ENCODE results near the gene ATIC.

Gene ATIC

DNA sequence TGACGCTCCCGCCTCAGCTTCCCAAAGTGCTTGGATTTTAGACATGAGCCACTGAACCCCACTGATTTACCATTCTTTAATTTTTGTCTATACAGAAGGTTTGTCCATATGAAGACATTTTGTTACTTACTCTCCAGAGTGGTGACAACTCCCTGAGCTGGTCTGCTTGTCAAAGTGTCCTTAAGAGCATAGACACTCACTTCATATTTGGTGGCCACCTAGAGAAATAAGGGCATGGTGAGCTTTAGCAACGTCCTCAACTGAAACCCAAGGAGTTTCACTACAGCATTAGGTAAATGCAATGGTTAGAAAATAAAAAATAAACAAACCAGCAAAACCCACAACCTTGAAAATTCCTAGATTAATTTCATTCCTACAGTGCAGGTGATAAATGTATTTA, 66.2 kb downstream of the ATIC start:
- DNase-seq: no peak

DNA sequence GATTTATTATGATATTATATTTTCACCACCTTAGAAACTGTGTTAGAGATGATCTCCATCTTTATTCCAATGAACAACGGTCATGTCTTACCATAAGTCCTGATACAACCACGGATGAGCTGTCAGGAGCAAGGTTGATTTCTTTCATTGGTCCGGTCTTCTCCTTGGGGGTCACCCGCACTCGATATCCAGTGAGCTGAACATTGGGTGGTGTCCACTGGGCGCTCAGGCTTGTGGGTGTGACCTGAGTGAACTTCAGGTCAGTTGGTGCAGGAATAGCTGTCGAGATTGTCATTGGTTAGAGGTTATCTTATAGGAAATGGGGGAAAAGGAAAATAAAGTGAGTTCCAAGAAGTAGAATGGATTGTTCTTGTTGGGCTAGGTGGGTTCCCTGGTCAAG, 67.2 kb downstream of the ATIC start:
- DNase-seq: no peak

DNA sequence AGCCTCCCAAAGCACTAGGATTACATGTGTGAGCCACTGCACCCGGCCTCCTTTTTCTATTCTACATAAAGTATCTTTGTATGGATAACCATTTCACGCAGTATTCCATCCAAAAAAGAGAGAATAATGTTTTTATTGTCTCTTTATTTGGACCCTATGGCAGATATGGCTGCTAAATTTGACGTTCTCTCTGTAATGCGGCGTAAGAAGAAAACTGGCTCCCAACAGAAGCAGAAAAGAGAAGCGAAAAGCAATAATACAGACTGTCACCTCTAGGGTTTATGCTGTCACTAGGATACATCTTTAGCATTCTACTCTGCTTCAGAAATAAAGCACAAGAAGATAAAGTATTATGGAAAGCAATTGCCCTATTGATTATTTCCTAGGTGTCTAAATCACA, 68.1 kb downstream of the ATIC start:
- no peak for DNase-seq

- no peak for DNase-seq
Observed at GRCh38 chr2:215380699-215381098, 68.8 kb downstream of the ATIC start.

GRCh38 chr2:215382011-215382410, 70.2 kb downstream of the ATIC start:
- DNase-seq: no peak

DNA sequence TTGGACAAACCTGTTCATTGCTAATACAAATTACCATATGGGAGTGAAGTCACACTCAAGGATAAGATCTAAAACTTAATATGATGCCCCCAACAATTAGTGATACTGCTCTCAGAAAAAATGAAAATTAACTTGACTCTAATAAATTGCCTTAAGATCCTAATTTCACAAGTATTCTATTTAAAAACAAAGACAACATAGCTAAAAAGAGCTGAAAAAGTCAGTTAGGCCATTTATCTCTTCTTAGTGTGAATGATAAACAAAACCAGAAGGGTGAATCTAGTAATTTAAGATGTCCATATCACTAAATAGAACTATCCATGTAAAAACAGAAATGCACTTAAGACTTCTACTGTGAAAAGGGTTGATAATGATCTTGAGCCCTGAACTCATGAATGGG, 70.6 kb downstream of the ATIC start:
- DNase-seq: no peak

GRCh38 chr2:215383652-215384279, 71.9 kb downstream of the ATIC start:
- DNase-seq: no peak

DNA sequence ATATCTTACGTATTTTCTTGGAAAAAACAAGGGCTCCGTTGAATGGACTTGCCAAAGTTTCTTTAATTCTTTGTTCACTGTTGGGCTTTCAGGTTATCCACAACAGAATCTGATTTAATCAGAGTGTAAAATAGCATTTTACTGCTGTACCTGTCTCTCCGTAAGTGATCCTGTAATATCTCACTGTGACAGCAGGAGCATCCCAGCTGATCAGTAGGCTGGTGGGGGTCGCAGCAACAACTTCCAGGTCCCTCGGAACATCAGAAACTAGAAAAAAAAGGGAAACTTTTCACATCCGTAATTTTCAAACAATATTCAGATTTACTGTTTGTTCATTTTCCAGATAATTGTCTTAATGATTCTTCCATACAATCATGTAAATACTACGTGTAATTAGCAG, 72.9 kb downstream of the ATIC start:
- DNase-seq: no peak

- no peak for DNase-seq
Observed at GRCh38 chr2:215386566-215386965, 74.7 kb downstream of the ATIC start.

DNA sequence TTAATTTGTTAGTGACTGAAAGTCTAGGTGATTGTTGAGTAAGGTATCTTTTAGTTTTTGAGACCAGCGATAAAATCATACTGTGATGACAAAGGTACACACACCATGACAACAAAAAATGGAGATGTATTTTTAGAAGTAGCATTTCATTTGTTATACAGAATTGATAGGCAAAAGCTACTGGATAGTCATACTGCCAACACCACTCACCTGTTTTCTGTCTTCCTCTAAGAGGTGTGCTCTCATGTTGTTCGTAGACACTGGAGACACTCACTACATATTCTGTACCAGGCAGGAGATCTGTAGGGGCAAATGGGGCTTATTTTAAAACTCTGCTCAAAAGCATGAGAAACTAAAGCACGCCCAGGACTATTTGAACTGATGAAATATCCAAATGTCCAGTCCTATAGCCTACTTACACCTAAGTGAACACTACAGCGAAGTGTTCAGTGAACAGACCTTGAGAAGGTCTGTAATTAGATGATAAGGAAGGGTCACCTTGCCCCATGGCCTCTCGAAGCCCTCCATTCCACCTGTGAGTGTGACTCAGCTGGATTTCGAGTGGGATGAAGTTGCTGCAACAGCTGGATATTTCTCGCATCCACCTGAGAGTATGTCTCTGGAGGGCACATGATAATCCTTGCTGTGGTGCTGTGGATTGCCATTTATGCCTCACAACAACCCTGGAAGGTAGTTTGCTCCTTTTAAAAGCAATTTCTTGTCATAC, 76.3 kb downstream of the ATIC start:
- DNase-seq: no peak

GRCh38 chr2:215390550-215390913, 78.7 kb downstream of the ATIC start:
- DNase-seq: no peak

GRCh38 chr2:215391531-215391930, 79.7 kb downstream of the ATIC start:
- no peak for DNase-seq

DNA sequence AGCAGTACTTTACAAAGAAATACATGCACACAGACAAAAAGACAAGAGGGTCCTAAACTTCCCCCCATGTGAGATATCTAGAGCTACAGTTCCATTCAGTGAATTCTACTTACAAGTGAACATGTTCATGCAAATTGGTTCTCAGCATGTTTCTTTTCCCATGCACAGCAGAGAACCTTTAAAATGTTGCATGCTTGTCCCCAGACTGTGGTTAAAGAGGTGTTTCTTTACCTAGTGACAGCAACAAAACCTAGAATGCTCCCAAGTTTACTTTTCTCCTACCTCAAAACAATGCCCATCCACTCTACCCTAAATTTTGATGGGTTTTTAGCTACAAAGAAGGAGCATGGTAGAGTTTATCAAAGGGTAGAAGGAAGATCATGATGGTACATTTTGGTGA, 80.3 kb downstream of the ATIC start:
- DNase-seq: no peak

DNA sequence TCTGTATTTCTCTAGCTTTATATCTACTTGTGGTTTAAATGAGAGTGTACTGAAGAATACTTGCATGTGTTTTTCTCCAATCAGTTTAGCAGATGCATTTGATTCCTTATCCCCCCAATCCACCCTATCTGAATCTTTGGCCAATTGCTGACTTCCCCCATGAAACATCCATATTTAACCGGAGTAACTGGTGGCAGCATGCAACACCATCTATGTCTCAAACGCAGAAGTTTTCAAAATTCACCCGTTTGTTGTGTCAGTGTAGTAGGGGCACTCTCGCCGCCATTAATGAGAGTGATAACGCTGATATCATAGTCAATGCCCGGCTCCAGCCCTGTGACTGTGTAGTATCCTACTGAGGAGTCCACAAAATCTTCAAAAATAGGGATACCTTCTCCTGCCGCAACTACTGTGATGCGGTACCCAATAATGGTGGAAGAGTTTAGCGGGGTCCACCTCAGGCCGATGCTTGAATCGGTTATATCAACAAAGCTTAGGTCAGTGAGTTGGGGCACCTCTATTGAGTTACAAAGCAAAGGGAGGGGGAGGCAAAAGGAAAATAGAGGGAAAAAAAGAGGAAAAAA, 80.9 kb downstream of the ATIC start:
- no peak for DNase-seq

- no peak for DNase-seq
Observed at GRCh38 chr2:215394102-215394805, 82.4 kb downstream of the ATIC start.

DNA sequence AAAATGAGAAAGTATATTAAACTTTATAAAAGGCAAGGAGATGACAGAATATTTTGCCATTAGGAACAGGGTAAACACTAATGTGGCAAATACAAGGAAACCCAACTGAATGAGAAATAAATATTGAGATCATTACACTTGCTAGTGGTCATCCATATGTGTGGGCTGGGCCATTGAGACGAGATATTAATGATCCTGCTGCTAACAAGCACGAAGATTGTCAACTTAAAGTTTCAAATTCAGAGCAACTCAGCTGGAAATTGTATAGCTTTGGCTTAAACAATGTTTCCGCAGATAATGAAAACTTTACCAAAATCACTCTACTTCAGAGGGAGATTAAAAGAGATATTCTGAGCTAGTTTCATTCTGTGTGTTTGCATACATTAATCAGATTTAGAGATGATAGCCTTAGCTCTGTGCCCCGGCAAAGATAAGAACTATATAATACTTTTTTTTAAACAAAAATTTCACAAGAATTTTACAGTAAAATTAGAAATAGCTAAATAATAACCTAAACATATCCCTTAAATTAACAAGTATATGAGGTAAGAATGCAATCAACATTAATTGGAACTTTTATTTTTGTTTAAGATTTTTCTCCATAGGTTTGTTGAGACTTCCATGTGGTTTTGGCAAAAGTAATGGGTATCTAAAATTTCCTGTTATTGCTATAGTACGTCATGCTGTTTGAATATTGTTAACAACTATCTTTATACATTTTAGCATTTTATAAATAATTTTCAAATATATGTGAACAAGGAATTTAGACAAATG, 84.0 kb downstream of the ATIC start:
- no peak for DNase-seq

- no peak for DNase-seq
Observed at GRCh38 chr2:215396595-215397313, 84.9 kb downstream of the ATIC start.

- DNase-seq: no peak
Observed at GRCh38 chr2:215397632-215398341, 85.9 kb downstream of the ATIC start.

- DNase-seq: no peak
Observed at GRCh38 chr2:215399067-215399716, 87.3 kb downstream of the ATIC start.
